NT2/D1 (cell line): Measurements from ENCODE around the gene PTGIS.

Experiments
- SUZ12 ChIP-seq: IDR thresholded peaks from 2 replicates; pipeline ENCODE4 v1.6.1; 2011; ENCODE audit not compliant: insufficient read length, insufficient read depth; ENCODE audit errors: extremely low read depth
- YY1 ChIP-seq: IDR thresholded peaks from 2 replicates; pipeline ENCODE4 v1.6.1; 2011; ENCODE audit not compliant: insufficient read length, insufficient read depth

DNA sequence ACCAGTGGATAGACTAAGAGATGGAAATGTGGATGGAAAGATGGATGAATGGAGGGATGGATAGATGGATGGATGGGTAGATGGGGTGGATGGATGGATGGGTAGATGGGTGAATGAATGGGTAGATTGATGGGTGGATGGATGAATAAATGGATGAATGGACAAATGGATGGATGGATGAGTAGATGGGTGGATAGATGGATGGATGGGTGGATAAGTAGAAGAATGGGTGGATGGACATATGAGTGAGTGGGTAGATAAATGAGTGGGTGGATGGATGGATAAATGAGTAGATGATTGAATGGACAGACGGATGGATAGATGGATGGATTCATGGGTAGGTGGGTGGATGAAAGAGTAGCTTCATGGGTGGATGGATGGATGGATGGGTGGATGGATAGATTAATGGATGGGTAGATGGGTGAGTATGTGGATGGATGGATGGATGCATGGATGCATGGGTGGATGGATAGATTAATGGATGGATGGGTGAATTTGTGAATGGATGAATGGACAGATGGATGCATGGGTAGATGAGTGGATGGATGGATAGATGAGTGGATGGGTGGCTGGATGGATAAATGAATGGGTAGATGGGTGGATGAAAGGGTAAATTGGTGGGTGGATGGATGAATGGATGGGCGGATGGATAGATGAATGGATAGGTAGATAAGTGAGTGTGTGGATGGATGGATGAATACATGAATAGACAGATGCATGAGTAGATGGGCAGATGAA, 56.0 kb downstream of the PTGIS start:
- TF ChIP-seq YY1 (no peak), SUZ12 (no peak)
